HG03565 (cell line): Measurements from ENCODE around the gene SIGLEC8.
"Not testable (repeated sequence)": the region's sequence is repeated elsewhere in the genome, so short reads cannot be mapped to it uniquely, and the experiment has no call there.

ENCODE experiments used
- ATAC-seq: cut with Tn5 transposase; IDR thresholded peaks from one replicate; pipeline ENCODE4 v1.9.1; 2021; ENCODE audit warnings: mild to moderate bottlenecking, moderate library complexity; ENCODE audit not compliant: unreplicated experiment

Gene SIGLEC8

GRCh38 chr19:51448011-51448410 lies 10.2 kb downstream of the SIGLEC8 start:
- ATAC-seq = no peak

GRCh38 chr19:51447510-51447909 lies 10.7 kb downstream of the SIGLEC8 start:
- not testable (repeated sequence) for ATAC-seq

GRCh38 chr19:51441410-51442390 lies 16.6 kb downstream of the SIGLEC8 start:
- ATAC-seq = peak; percentile 80

GRCh38 chr19:51440846-51441409 lies 17.3 kb downstream of the SIGLEC8 start:
- no peak for ATAC-seq

- no peak for ATAC-seq
Measured at GRCh38 chr19:51440052-51440451, 18.2 kb downstream of the SIGLEC8 start.

GRCh38 chr19:51439021-51439465 lies 19.2 kb downstream of the SIGLEC8 start:
- no peak for ATAC-seq

GRCh38 chr19:51434456-51434855 lies 23.8 kb downstream of the SIGLEC8 start:
- no peak for ATAC-seq

GRCh38 chr19:51433043-51433442 lies 25.2 kb downstream of the SIGLEC8 start:
- no peak for ATAC-seq

GRCh38 chr19:51431124-51431523 lies 27.1 kb downstream of the SIGLEC8 start:
- no peak for ATAC-seq

- ATAC-seq = no peak
Measured at GRCh38 chr19:51430221-51430620, 28.0 kb downstream of the SIGLEC8 start.

GRCh38 chr19:51427201-51427600 lies 31.1 kb downstream of the SIGLEC8 start:
- ATAC-seq = no peak

- no peak for ATAC-seq
Measured at GRCh38 chr19:51422053-51422448, 36.2 kb downstream of the SIGLEC8 start.

GRCh38 chr19:51421229-51422052 lies 36.8 kb downstream of the SIGLEC8 start:
- no peak for ATAC-seq

GRCh38 chr19:51420511-51420910 lies 37.7 kb downstream of the SIGLEC8 start:
- not testable (repeated sequence) for ATAC-seq

GRCh38 chr19:51418707-51419106 lies 39.5 kb downstream of the SIGLEC8 start:
- ATAC-seq = no peak

- peak; percentile 26 for ATAC-seq
Measured at GRCh38 chr19:51417810-51418157, 40.5 kb downstream of the SIGLEC8 start.

GRCh38 chr19:51417107-51417809 lies 41.0 kb downstream of the SIGLEC8 start, which contains the start of gene SIGLEC10:
TSS of gene SIGLEC10 (minus strand) at chr19:51417642. CDS start at chr19:51417581, 61 bp downstream.
- peak; percentile 50 for ATAC-seq

- not testable (repeated sequence) for ATAC-seq
Measured at GRCh38 chr19:51416422-51416821, 41.8 kb downstream of the SIGLEC8 start.

GRCh38 chr19:51415187-51415586 lies 43.1 kb downstream of the SIGLEC8 start:
- no peak for ATAC-seq

GRCh38 chr19:51410950-51411748 lies 47.1 kb downstream of the SIGLEC8 start:
- no peak for ATAC-seq
